OCI-LY7 (cell line): ENCODE results near the gene MGMT. TPM values are rescaled to one million over a fixed set of nuclear protein-coding genes. Genes with fewer than 3 reads are reported as not detected.

ENCODE experiments used
- BruUV-seq: library from RNA; stranded (reverse); fragments of 400-500 nt; replicated peaks from 2 replicates; lab custom pipeline; 2021; lab: Mats Ljungman, UMichigan
- CTCF ChIA-PET: fragments of 300-600 bp; sonication (Branson Sonifier 250); formaldehyde crosslinking; loops from one replicate; lab custom pipeline; 2022; ENCODE audit warnings: antibody characterized with exemption; ENCODE audit not compliant: unreplicated experiment; lab: Charles Lee
- POLR2A ChIA-PET: fragments of 300-600 bp; sonication (Branson Sonifier 250); formaldehyde crosslinking; loops from one replicate; lab custom pipeline; 2022; ENCODE audit warnings: antibody characterized with exemption; lab: Charles Lee
- DNase-seq: peaks from one replicate; pipeline ENCODE4 v3.0.0-alpha.2; 2015; ENCODE audit warnings: low spot score
- H2AFZ ChIP-seq: fragments of 200-600 bp; sonication (generic), shearing (Covaris generic); 2 replicates; pipeline ENCODE4 v1.6.1; 2014; ENCODE audit warnings: mild to moderate bottlenecking, antibody characterized with exemption, low read length, moderate library complexity
- H3K27ac ChIP-seq: fragments of 200-600 bp; sonication (generic); 2 replicates; pipeline ENCODE4 v1.5.1; 2014; ENCODE audit warnings: mixed run types, low read depth, mild to moderate bottlenecking, moderate library complexity, low read length, inconsistent platforms; ENCODE audit not compliant: poor library complexity, severe bottlenecking
- H3K36me3 ChIP-seq: fragments of 200-600 bp; sonication (generic); 2 replicates; pipeline ENCODE4 v1.6.1; 2014; ENCODE audit warnings: mild to moderate bottlenecking, antibody characterized with exemption, low read length, moderate library complexity, mixed read lengths; ENCODE audit not compliant: insufficient read depth
- H3K4me1 ChIP-seq: fragments of 200-600 bp; sonication (generic); 2 replicates; pipeline ENCODE4 v1.5.1; 2014; ENCODE audit warnings: mild to moderate bottlenecking, low read length; ENCODE audit not compliant: insufficient read depth, poor library complexity, severe bottlenecking
- H3K4me2 ChIP-seq: fragments of 200-600 bp; sonication (generic); 2 replicates; pipeline ENCODE4 v1.6.1; 2014; ENCODE audit warnings: mild to moderate bottlenecking, low read length
- H3K4me3 ChIP-seq: fragments of 200-600 bp; sonication (generic); 2 replicates; pipeline ENCODE4 v1.5.1; 2014; ENCODE audit warnings: mild to moderate bottlenecking, low read depth, low read length; ENCODE audit not compliant: poor library complexity, severe bottlenecking
- H3K79me2 ChIP-seq: fragments of 200-600 bp; sonication (generic); 2 replicates; pipeline ENCODE4 v1.6.1; 2016; ENCODE audit warnings: low read depth, mild to moderate bottlenecking, low read length, moderate library complexity, mixed read lengths; ENCODE audit not compliant: insufficient read depth
- H3K9me2 ChIP-seq: fragments of 200-600 bp; sonication (generic); 2 replicates; pipeline ENCODE4 v1.6.1; 2016; ENCODE audit warnings: mild to moderate bottlenecking, low read length, mixed read lengths; ENCODE audit not compliant: insufficient read depth
- H3K9me3 ChIP-seq: fragments of 200-600 bp; sonication (generic); 2 replicates; pipeline ENCODE4 v1.6.1; 2014; ENCODE audit warnings: mild to moderate bottlenecking, mixed run types, low read length, mixed read lengths
- H4K20me1 ChIP-seq: fragments of 200-600 bp; sonication (generic); 2 replicates; pipeline ENCODE4 v1.6.1; 2014; ENCODE audit warnings: mild to moderate bottlenecking, antibody characterized with exemption, low read length, moderate library complexity, mixed read lengths; ENCODE audit not compliant: insufficient read depth
- CTCF ChIP-seq: fragments of 200-600 bp; sonication (generic); conservative IDR thresholded peaks from 2 replicates; pipeline ENCODE4 v1.5.1; 2014; ENCODE audit warnings: mild to moderate bottlenecking, antibody characterized with exemption, low read length, moderate library complexity, mixed read lengths
- EZH2phosphoT487 ChIP-seq: fragments of 200-600 bp; sonication (generic); IDR thresholded peaks from 2 replicates; pipeline ENCODE4 v1.6.1; 2018; ENCODE audit warnings: low read depth, borderline replicate concordance, mild to moderate bottlenecking, mixed run types, antibody characterized with exemption, low read length, moderate library complexity, mixed read lengths
- intact Hi-C: fragments of 100-400 bp; cut with micrococcal nuclease; formaldehyde crosslinking; loops from one replicate; pipeline ENCODE4 v1.10.0; 2022; ENCODE audit not compliant: unreplicated experiment
- total RNA-seq, 2 experiments: library from RNA; depleted of rRNA in 1 of 2; stranded (reverse); fragments of >200 nt in 1 of 2; shearing (Covaris generic) in 1 of 2; gene quantifications; 2 replicates each; pipeline ENCODE4 v1.2.3, GENCODE V29; 2014 to 2022

Gene MGMT
- total RNA-seq, 2 experiments from 2014 or later: 19.7 to 25.0 TPM

- Histone ChIP-seq H3K4me2 (no peak overlapping the region), H3K27ac (no peak overlapping the region), H4K20me1 (no peaks in the 10 kb centered on the region), H3K9me3 (no peaks in the 10 kb centered on the region), H3K4me3 (no peak overlapping the region), H3K36me3 (no peaks in the 10 kb centered on the region), H3K79me2 (no peaks in the 10 kb centered on the region), H2AFZ (no peak overlapping the region), H3K9me2 (no peaks in the 10 kb centered on the region), H3K4me1 (no peaks in the 10 kb centered on the region)
- intact Hi-C loops: no loop called here
- DNase-seq: no peak
- POLR2A ChIA-PET: no interaction called here
- no peak for TF ChIP-seq CTCF
- TF ChIP-seq EZH2phosphoT487: no peak
- CTCF ChIA-PET: no interaction called here
- BruUV-seq: no TSS peak
Observed at GRCh38 chr10:129622291-129622690, 155.2 kb downstream of the MGMT start.

- Histone ChIP-seq H2AFZ (no peak overlapping the region), H3K36me3 (no peaks in the 10 kb centered on the region), H3K4me1 (no peaks in the 10 kb centered on the region), H3K79me2 (no peaks in the 10 kb centered on the region), H3K27ac (no peak overlapping the region), H4K20me1 (no peaks in the 10 kb centered on the region), H3K9me3 (no peaks in the 10 kb centered on the region), H3K9me2 (no peaks in the 10 kb centered on the region), H3K4me3 (no peak overlapping the region), H3K4me2 (no peak overlapping the region)
- ChIA-PET POLR2A (no interaction called here), CTCF (no interaction called here)
- DNase-seq: no peak
- no TSS peak for BruUV-seq
- intact Hi-C loops: no loop called here
- TF ChIP-seq EZH2phosphoT487: no peak
- TF ChIP-seq CTCF: no peak
Observed at GRCh38 chr10:129622736-129623135, 155.7 kb downstream of the MGMT start.

GRCh38 chr10:129624526-129624925 is 157.5 kb downstream of the MGMT start:
- Histone ChIP-seq H2AFZ (no peak overlapping the region), H4K20me1 (no peaks in the 10 kb centered on the region), H3K9me2 (no peaks in the 10 kb centered on the region), H3K4me1 (no peaks in the 10 kb centered on the region), H3K9me3 (no peaks in the 10 kb centered on the region), H3K4me3 (no peak overlapping the region), H3K4me2 (no peak overlapping the region), H3K79me2 (no peaks in the 10 kb centered on the region), H3K36me3 (no peaks in the 10 kb centered on the region), H3K27ac (no peak overlapping the region)
- BruUV-seq: no TSS peak
- intact Hi-C loops: no loop called here
- DNase-seq: no peak
- ChIA-PET CTCF (no interaction called here), POLR2A (no interaction called here)
- TF ChIP-seq EZH2phosphoT487 (no peak), CTCF (no peak)
